Stomach (tissue), 9 donors: ENCODE data around the gene DGCR2. TPM values are rescaled to one million over a fixed set of nuclear protein-coding genes. Genes with fewer than 3 reads are reported as not detected.

Experiments
- DNase-seq, 2 donors: peaks; one replicate each; pipeline versions ENCODE4 v3.0.0 to v3.0.0-alpha.2; 2013 to 2019
- H3K27ac ChIP-seq, 5 donors: fragments of 200-600 bp in 4 of 5; sonication (generic) in 4 of 5; one replicate each; pipeline ENCODE4 v1.5.1; 2013 to 2019; ENCODE audit warnings: mild to moderate bottlenecking in 1 of 5, moderate library complexity in 1 of 5
- H3K27me3 ChIP-seq, 3 donors: fragments of 200-600 bp; sonication (generic); one replicate each; pipeline ENCODE4 v1.5.1; 2017 to 2019; ENCODE audit warnings: mixed run types in 1 of 3
- H3K36me3 ChIP-seq, 4 donors: fragments of 200-600 bp; sonication (generic); 1 replicate in 3 of 4; 2 replicates in 1 of 4; pipeline ENCODE4 v1.5.1; 2016 to 2019
- H3K4me1 ChIP-seq, 4 donors: fragments of 200-600 bp; sonication (generic); one replicate each; pipeline ENCODE4 v1.5.1; 2016 to 2019
- H3K4me3 ChIP-seq, 4 donors: fragments of 200-600 bp; sonication (generic) in 3 of 4; one replicate each; pipeline ENCODE4 v1.5.1; 2016 to 2019; ENCODE audit warnings: mild to moderate bottlenecking in 1 of 4
- H3K9me3 ChIP-seq, 4 donors: fragments of 200-600 bp; sonication (generic); one replicate each; pipeline ENCODE4 v1.5.1; 2016 to 2019
- EP300 ChIP-seq: sonication (generic); formaldehyde crosslinking; IDR thresholded peaks from one replicate; pipeline ENCODE4 v1.6.1; 2017; ENCODE audit warnings: antibody characterized with exemption
- POLR2A ChIP-seq, 4 donors: fragments of 450-650 bp; IDR thresholded peaks; one replicate each; pipeline ENCODE4 v1.6.1; 2016; ENCODE audit warnings: antibody characterized with exemption in 4 of 4, control low read depth in 2 of 4, mild to moderate bottlenecking in 1 of 4, moderate library complexity in 1 of 4
- POLR2AphosphoS5 ChIP-seq, 3 donors: sonication (generic); formaldehyde crosslinking; IDR thresholded peaks; one replicate each; pipeline ENCODE4 v1.6.1; 2016; ENCODE audit warnings: antibody characterized with exemption in 3 of 3
- WGBS, 5 donors: extraction: QIAGEN DNeasy Blood & Tissue Kit in 3 of 5; methylation state at CpG; one replicate each; pipeline versions ENCODE4 v1.1.5 to v1.1.7; 2013 to 2018; 5-methylcytosine and 5-hydroxymethylcytosine counted together
- intact Hi-C: fragments of 100-400 bp; cut with DNase I; formaldehyde crosslinking; loops from one replicate; pipeline ENCODE4 v1.15.1; 2023; ENCODE audit warnings: low total_unique reads
- polyA plus RNA-seq, 3 donors: library from polyadenylated mRNA; stranded (reverse); fragments of 200-250 nt; gene quantifications; one replicate each; pipeline ENCODE4 v1.2.3, GENCODE V29; 2013
- total RNA-seq, 5 donors: library from RNA; depleted of rRNA; stranded (reverse); fragments of >200 nt; gene quantifications; one replicate each; pipeline versions ENCODE4 v1.1.0 to v1.2.3, GENCODE V29; 2014 to 2016
- TF ChIP-seq, protein P1 (sequence below), 7 experiments: fragments of 450-650 bp in 4 of 7; fragments of 200-600 bp in 3 of 7; sonication (generic) in 3 of 7; IDR thresholded peaks; one replicate each; pipeline ENCODE4 v1.5.1; 2016 to 2019; ENCODE audit warnings: antibody characterized with exemption in 7 of 7, control low read depth in 2 of 7, mild to moderate bottlenecking in 1 of 7
- donor health status: healthy with polysubstance abuse.
- donor health status: Bipolar disorder and iron deficiency.
- donor health status: healthy.

DGCR2 gene
- total and polyA plus RNA-seq, 8 donors: 5.0 to 75.3 (median 35.6) TPM

DNA sequence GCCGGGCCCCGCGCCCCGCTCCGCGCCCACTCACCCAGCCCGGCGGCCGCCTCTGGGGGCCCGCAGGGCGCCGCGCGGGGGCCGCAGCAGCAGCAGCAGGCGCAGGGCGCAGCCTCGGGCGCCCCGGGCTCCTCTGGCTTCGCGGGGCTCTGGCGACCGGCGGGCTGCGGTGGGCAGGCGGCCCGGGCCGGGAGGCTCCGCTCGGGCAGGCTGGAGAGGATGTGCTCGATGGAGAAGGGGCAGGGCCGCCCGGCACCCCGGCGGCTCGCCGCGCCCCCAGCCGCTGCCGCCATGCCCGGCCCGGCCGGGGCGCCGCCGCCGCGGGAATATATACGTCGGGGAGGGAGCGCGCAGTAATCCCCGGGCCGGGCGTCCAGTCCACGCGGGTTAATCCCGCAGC lies 27.8 kb upstream of the DGCR2 start, which contains the start of gene GSC2:
Gene GSC2, minus strand, starts transcription at position 302 of the 400 bp plus-strand sequence. Its CDS starts 9 bp downstream, at position 293.
- H3K4me1 ChIP-seq: peaks cover 0 to 22% (median 15%) of the 10 kb centered on the region in 4 donors
- intact Hi-C loops: no loop called here
- peaks cover 0 to 4% (median 0%) of the 10 kb centered on the region in 4 donors for H3K9me3 ChIP-seq
- no peak within 1 kb of the TSS for H3K27ac ChIP-seq
- H3K36me3 ChIP-seq: no peaks in the 10 kb centered on the region
- H3K27me3 ChIP-seq: peaks cover 26 to 77% (median 53%) of the 10 kb centered on the region in 3 donors
- 1 to 3% (median 2%) methylated on average over 26 to 58 of the region's 59 CpGs; no CpG with 5 or more reads in 1 of the 5 donors for WGBS, 5 donors
- TF ChIP-seq POLR2A (IDR thresholded peaks at IDR 0.05) (no peak), POLR2AphosphoS5 (IDR thresholded peaks at IDR 0.05) (no peak), EP300 (no peak)
- TF ChIP-seq, protein P1, sequence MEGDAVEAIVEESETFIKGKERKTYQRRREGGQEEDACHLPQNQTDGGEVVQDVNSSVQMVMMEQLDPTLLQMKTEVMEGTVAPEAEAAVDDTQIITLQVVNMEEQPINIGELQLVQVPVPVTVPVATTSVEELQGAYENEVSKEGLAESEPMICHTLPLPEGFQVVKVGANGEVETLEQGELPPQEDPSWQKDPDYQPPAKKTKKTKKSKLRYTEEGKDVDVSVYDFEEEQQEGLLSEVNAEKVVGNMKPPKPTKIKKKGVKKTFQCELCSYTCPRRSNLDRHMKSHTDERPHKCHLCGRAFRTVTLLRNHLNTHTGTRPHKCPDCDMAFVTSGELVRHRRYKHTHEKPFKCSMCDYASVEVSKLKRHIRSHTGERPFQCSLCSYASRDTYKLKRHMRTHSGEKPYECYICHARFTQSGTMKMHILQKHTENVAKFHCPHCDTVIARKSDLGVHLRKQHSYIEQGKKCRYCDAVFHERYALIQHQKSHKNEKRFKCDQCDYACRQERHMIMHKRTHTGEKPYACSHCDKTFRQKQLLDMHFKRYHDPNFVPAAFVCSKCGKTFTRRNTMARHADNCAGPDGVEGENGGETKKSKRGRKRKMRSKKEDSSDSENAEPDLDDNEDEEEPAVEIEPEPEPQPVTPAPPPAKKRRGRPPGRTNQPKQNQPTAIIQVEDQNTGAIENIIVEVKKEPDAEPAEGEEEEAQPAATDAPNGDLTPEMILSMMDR (IDR thresholded peaks at IDR 0.05): no peak
- peak within 1 kb of the TSS; percentile 17 to 43 (median 38) for H3K4me3 ChIP-seq
- DNase-seq: no peak

DNA sequence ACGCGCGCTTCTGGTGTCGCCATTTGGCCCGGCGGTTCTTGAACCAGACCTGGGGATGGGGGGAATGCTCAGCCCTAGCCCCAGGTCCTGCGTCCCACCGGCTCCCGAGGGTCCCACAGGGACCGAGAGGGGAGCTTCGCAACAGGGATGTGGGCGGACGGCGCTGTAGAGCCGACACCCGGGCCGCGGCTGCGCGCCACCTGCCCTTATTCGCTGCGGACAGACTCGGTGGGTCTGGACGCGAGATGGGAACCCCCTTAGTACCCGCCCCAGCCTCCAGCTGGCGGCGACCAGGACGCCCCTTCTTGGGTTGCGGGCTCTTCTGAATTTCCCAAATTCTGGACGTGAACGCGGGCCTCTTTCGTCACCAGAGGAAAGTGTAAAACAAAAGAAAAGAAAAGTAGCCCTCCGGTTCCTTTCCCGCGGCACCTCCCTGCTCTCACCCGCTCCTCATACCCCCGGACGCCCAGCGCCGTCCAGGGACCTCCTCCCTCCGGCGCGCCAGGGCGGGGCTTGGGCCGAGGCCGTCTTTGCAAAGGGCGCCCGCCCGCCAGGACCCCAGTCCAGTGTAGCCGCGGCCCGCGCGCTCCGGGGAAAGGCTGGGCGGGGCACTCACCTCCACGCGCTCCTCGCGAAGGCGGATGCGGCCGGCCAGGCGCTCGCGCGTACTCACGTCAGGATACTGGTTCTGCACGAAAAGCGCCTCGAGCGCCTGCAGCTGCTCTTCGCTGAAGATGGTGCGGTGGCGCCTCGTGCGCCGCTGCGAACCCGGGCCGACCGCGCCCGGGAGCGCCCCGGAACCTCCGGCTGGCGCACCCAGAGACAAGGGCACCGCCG lies 27.1 kb upstream of the DGCR2 start:
- intact Hi-C loops: no loop called here
- Histone ChIP-seq H3K4me1 (peaks cover 0 to 22% (median 15%) of the 10 kb centered on the region in 4 donors), H3K36me3 (no peaks in the 10 kb centered on the region), H3K4me3 (peak overlapping the region; percentile 17 to 43 (median 38)), H3K27ac (no peak overlapping the region), H3K9me3 (peaks cover 0 to 4% (median 0%) of the 10 kb centered on the region in 4 donors), H3K27me3 (peaks cover 26 to 72% (median 53%) of the 10 kb centered on the region in 3 donors)
- 2 to 5% (median 4%) methylated on average over 19 to 92 of the region's 92 CpGs for WGBS, 5 donors
- peak in 1 of 2 donors; percentile 47 for DNase-seq
- TF ChIP-seq POLR2A (IDR thresholded peaks at IDR 0.05) (no peak), EP300 (no peak), POLR2AphosphoS5 (IDR thresholded peaks at IDR 0.05) (no peak)
- TF ChIP-seq, protein P1 (IDR thresholded peaks at IDR 0.05): no peak

DNA sequence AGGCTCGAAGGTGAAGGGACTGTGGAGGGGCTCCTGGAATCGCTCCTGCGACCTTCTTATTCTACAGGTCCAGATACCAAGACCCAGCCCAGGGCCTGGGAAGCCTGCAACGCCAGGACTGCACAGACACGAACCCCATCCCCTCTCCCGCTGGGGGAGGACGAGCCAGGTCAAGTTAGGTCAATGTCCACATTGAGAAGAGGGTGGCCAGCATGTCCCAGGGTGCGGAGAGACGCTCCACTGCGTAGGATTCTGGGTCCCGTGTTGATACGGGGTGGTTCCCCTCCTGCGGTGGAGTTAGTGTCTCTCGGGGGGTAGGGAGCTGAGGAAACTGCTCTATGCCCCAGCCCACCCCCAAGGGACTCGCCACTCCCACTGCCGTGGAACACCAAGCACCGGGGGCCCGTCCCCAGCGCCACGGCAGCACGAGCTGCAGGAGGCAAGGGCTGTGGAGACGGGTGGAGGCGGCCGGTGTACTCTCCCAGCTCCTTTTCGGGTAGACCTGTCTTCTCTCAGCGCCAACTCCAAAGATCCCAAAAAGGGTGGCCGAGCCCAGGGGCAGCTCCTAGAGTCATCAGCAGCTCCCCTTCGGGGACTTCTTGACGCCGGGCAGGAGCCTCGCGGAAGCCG lies 26.3 kb upstream of the DGCR2 start:
- DNase-seq: no peak
- peaks cover 26 to 64% (median 53%) of the 10 kb centered on the region in 3 donors for H3K27me3 ChIP-seq
- peak overlapping the region in 1 of 4 donors; percentile 42 for H3K4me3 ChIP-seq
- H3K9me3 ChIP-seq: peaks cover 0 to 4% (median 0%) of the 10 kb centered on the region in 4 donors
- TF ChIP-seq, protein P1 (IDR thresholded peaks at IDR 0.05): no peak
- TF ChIP-seq POLR2A (IDR thresholded peaks at IDR 0.05): no peak
- TF ChIP-seq EP300: no peak
- no peak for TF ChIP-seq POLR2AphosphoS5 (IDR thresholded peaks at IDR 0.05)
- no peaks in the 10 kb centered on the region for H3K36me3 ChIP-seq
- intact Hi-C loops: no loop called here
- H3K27ac ChIP-seq: no peak overlapping the region
- peaks cover 5 to 28% (median 21%) of the 10 kb centered on the region in 4 donors for H3K4me1 ChIP-seq
- 25 to 60% (median 37%) methylated on average over 13 to 33 of the region's 33 CpGs for WGBS, 5 donors

DNA sequence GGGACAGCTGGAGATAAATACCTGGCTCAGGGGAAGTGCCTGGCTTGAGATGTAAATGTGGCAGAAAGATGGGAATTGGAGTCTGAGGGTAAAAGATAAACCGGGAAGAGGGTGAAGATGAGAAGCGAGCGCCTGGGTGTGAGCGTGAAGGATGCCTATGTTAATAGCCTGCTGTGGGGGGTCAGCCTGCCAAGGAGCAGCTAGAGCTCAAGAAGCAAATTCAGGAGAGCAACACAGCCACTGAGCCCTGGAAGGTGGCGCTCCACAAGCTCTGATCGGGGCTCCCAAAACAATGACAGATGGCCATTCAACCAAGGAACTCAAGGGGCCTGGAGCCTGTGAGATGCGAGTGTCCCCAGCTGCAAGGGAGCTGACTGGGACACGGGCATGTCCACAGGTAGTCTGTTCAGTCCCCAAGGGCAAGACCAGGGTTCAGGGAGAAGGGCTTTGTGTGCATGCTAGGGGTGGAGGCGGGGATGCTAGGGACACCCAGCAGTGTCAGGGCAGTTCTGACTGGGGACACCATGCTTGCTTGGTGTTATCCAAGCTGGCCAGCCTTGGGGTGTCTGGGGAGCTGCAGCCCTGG lies 25.1 kb upstream of the DGCR2 start:
- TF ChIP-seq POLR2AphosphoS5 (IDR thresholded peaks at IDR 0.05) (no peak), POLR2A (IDR thresholded peaks at IDR 0.05) (no peak), EP300 (no peak)
- TF ChIP-seq, protein P1 (IDR thresholded peaks at IDR 0.05): no peak
- Histone ChIP-seq H3K36me3 (peaks cover 0 to 7% (median 5%) of the 10 kb centered on the region in 4 donors), H3K27ac (no peak overlapping the region), H3K9me3 (peaks cover 0 to 4% (median 0%) of the 10 kb centered on the region in 4 donors), H3K4me1 (peaks cover 9 to 35% (median 26%) of the 10 kb centered on the region in 4 donors), H3K27me3 (peaks cover 26 to 52% (median 44%) of the 10 kb centered on the region in 3 donors), H3K4me3 (no peak overlapping the region)
- WGBS, 5 donors: 25 to 36% (median 28%) methylated on average over 8 to 9 of the region's 9 CpGs
- intact Hi-C loops: no loop called here
- DNase-seq: no peak
